HEK293 (cell line): Measurements from ENCODE around the gene CTDNEP1.

Experiments used
- FEZF1 ChIP-seq: fragments of 450-650 bp; formaldehyde crosslinking; IDR thresholded peaks from 2 replicates; pipeline ENCODE4 v1.5.1; 2016; ENCODE audit warnings: missing biosample characterization, missing genetic modification characterization
- HIC1 ChIP-seq: fragments of 450-650 bp; formaldehyde crosslinking; IDR thresholded peaks from 2 replicates; pipeline ENCODE4 v1.5.1; 2016; ENCODE audit warnings: missing biosample characterization, missing genetic modification characterization
- HOXD13 ChIP-seq: sonication (generic); formaldehyde crosslinking; IDR thresholded peaks from 2 replicates; pipeline ENCODE4 v1.8.0; 2022; ENCODE audit warnings: missing genetic modification reagents, borderline replicate concordance
- KLF16 ChIP-seq: fragments of 450-650 bp; formaldehyde crosslinking; IDR thresholded peaks from 2 replicates; pipeline ENCODE4 v1.5.1; 2017; ENCODE audit warnings: missing biosample characterization, missing genetic modification characterization
- KLF17 ChIP-seq: fragments of 450-650 bp; formaldehyde crosslinking; IDR thresholded peaks from 2 replicates; pipeline ENCODE4 v1.5.1; 2016; ENCODE audit warnings: missing biosample characterization, missing genetic modification characterization
- KLF7 ChIP-seq: fragments of 450-650 bp; formaldehyde crosslinking; IDR thresholded peaks from 2 replicates; pipeline ENCODE4 v1.5.1; 2016; ENCODE audit warnings: missing biosample characterization, missing genetic modification characterization, borderline replicate concordance
- PBX3 ChIP-seq: sonication (generic); formaldehyde crosslinking; IDR thresholded peaks from 2 replicates; pipeline ENCODE4 v1.8.1; 2022; ENCODE audit warnings: mild to moderate bottlenecking, moderate library complexity, missing genetic modification reagents
- PRDM4 ChIP-seq: fragments of 450-650 bp; formaldehyde crosslinking; IDR thresholded peaks from 2 replicates; pipeline ENCODE4 v1.5.1; 2017; ENCODE audit warnings: missing biosample characterization, missing genetic modification characterization
- SP2 ChIP-seq: fragments of 450-650 bp; formaldehyde crosslinking; IDR thresholded peaks from 2 replicates; pipeline ENCODE4 v1.5.1; 2016; ENCODE audit warnings: missing biosample characterization, missing genetic modification characterization
- SP3 ChIP-seq: fragments of 450-650 bp; formaldehyde crosslinking; IDR thresholded peaks from 2 replicates; pipeline ENCODE4 v1.5.1; 2016; ENCODE audit warnings: missing biosample characterization, missing genetic modification characterization
- ZBTB21 ChIP-seq: fragments of 450-650 bp; formaldehyde crosslinking; IDR thresholded peaks from 2 replicates; pipeline ENCODE4 v1.5.1; 2017; ENCODE audit warnings: missing biosample characterization, missing genetic modification characterization
- ZBTB48 ChIP-seq: fragments of 450-650 bp; formaldehyde crosslinking; IDR thresholded peaks from 2 replicates; pipeline ENCODE4 v1.5.1; 2016; ENCODE audit warnings: missing biosample characterization, missing genetic modification characterization
- ZBTB7A ChIP-seq: fragments of 450-650 bp; formaldehyde crosslinking; IDR thresholded peaks from 2 replicates; pipeline ENCODE4 v1.5.1; 2016; ENCODE audit warnings: low read depth, missing biosample characterization, missing genetic modification characterization
- ZNF140 ChIP-seq: fragments of 450-650 bp; formaldehyde crosslinking; IDR thresholded peaks from 2 replicates; pipeline ENCODE4 v1.5.1; 2016; ENCODE audit warnings: missing biosample characterization, missing genetic modification characterization
- ZNF221 ChIP-seq: fragments of 450-650 bp; formaldehyde crosslinking; IDR thresholded peaks from 2 replicates; pipeline ENCODE4 v1.5.1; 2017; ENCODE audit warnings: missing biosample characterization, missing genetic modification characterization, borderline replicate concordance
- ZNF266 ChIP-seq: fragments of 450-650 bp; formaldehyde crosslinking; IDR thresholded peaks from 2 replicates; pipeline ENCODE4 v1.5.1; 2016; ENCODE audit warnings: missing biosample characterization, missing genetic modification characterization, low read depth
- ZNF335 ChIP-seq: fragments of 450-650 bp; formaldehyde crosslinking; conservative IDR thresholded peaks from 2 replicates; pipeline ENCODE4 v1.5.1; 2016; ENCODE audit warnings: missing biosample characterization, missing genetic modification characterization
- ZNF366 ChIP-seq: fragments of 450-650 bp; formaldehyde crosslinking; conservative IDR thresholded peaks from 2 replicates; pipeline ENCODE4 v1.5.1; 2016; ENCODE audit warnings: missing biosample characterization, missing genetic modification characterization
- ZNF433 ChIP-seq: fragments of 450-650 bp; formaldehyde crosslinking; IDR thresholded peaks from 2 replicates; pipeline ENCODE4 v1.5.1; 2016; ENCODE audit warnings: missing biosample characterization, missing genetic modification characterization, low read depth
- ZNF449 ChIP-seq: fragments of 450-650 bp; formaldehyde crosslinking; IDR thresholded peaks from 2 replicates; pipeline ENCODE4 v1.5.1; 2017; ENCODE audit warnings: missing biosample characterization, mild to moderate bottlenecking, missing genetic modification characterization, moderate library complexity
- ZNF548 ChIP-seq: fragments of 450-650 bp; formaldehyde crosslinking; IDR thresholded peaks from 2 replicates; pipeline ENCODE4 v1.5.1; 2016; ENCODE audit warnings: missing biosample characterization, missing genetic modification characterization
- ZNF560 ChIP-seq: fragments of 450-650 bp; formaldehyde crosslinking; IDR thresholded peaks from 2 replicates; pipeline ENCODE4 v1.5.1; 2017; ENCODE audit warnings: missing biosample characterization, missing genetic modification characterization, borderline replicate concordance
- ZNF561 ChIP-seq: fragments of 450-650 bp; IDR thresholded peaks from 2 replicates; pipeline ENCODE4 v1.5.1; 2018; ENCODE audit warnings: missing biosample characterization, missing genetic modification characterization, borderline replicate concordance
- ZNF600 ChIP-seq: fragments of 450-650 bp; formaldehyde crosslinking; IDR thresholded peaks from 2 replicates; pipeline ENCODE4 v1.5.1; 2016; ENCODE audit warnings: missing biosample characterization, missing genetic modification characterization
- ZNF624 ChIP-seq: fragments of 450-650 bp; formaldehyde crosslinking; IDR thresholded peaks from 2 replicates; pipeline ENCODE4 v1.5.1; 2017; ENCODE audit warnings: missing biosample characterization, missing genetic modification characterization
- ZNF707 ChIP-seq: fragments of 450-650 bp; formaldehyde crosslinking; IDR thresholded peaks from 2 replicates; pipeline ENCODE4 v1.5.1; 2016; ENCODE audit warnings: missing biosample characterization, missing genetic modification characterization
- ZNF777 ChIP-seq: fragments of 450-650 bp; formaldehyde crosslinking; IDR thresholded peaks from 2 replicates; pipeline ENCODE4 v1.5.1; 2017; ENCODE audit warnings: missing biosample characterization, missing genetic modification characterization, borderline replicate concordance
- ZNF837 ChIP-seq: fragments of 450-650 bp; formaldehyde crosslinking; IDR thresholded peaks from 2 replicates; pipeline ENCODE4 v1.5.1; 2016; ENCODE audit warnings: missing biosample characterization, missing genetic modification characterization
- ZSCAN18 ChIP-seq: fragments of 450-650 bp; formaldehyde crosslinking; IDR thresholded peaks from 2 replicates; pipeline ENCODE4 v1.5.1; 2016; ENCODE audit warnings: missing biosample characterization, missing genetic modification characterization
- ZSCAN30 ChIP-seq: fragments of 450-650 bp; IDR thresholded peaks from 2 replicates; pipeline ENCODE4 v1.5.1; 2018; ENCODE audit warnings: missing biosample characterization, mild to moderate bottlenecking, missing genetic modification characterization, moderate library complexity

Gene CTDNEP1

GRCh38 chr17:7296189-7296861 is 44.8 kb upstream of the CTDNEP1 start (continued):
- TF ChIP-seq ZNF600 (tag by site-specific recombination) (0 out of 2 replicates have a peak, but pooled peaks have one; percentile 18), PBX3 (CRISPR knock-in tag) (0 out of 2 replicates have a peak, but pooled peaks have one; percentile 56), FEZF1 (tag by site-specific recombination) (no peak), ZNF624 (tag by site-specific recombination) (no peak), ZNF433 (no peak), SP3 (tag by site-specific recombination) (0 out of 2 replicates have a peak, but pooled peaks have one; percentile 33), PRDM4 (tag by site-specific recombination) (no peak), ZBTB21 (tag by site-specific recombination) (no peak), ZNF560 (tag by site-specific recombination) (no peak), ZBTB48 (peak; percentile 38; the same call in 1 of the 2 replicates), ZNF837 (tag by site-specific recombination) (no peak), ZNF266 (tag by site-specific recombination) (no peak), ZNF449 (peak; percentile 62; the same call in 1 of the 2 replicates), ZNF221 (tag by site-specific recombination) (no peak), ZNF777 (tag by site-specific recombination) (no peak), HOXD13 (CRISPR knock-in tag) (no peak), ZNF561 (tag by site-specific recombination) (peak; percentile 88; the same call in 1 of the 2 replicates), ZBTB7A (tag by site-specific recombination) (no peak), ZNF366 (0 out of 2 replicates have a peak, but pooled peaks have one; percentile 22), ZNF707 (tag by site-specific recombination) (no peak), SP2 (tag by site-specific recombination) (no peak), KLF17 (tag by site-specific recombination) (peak; percentile 84; the same call in 1 of the 2 replicates), ZNF335 (tag by site-specific recombination) (peak; percentile 95), ZSCAN30 (tag by site-specific recombination) (peak; percentile 94), ZNF548 (tag by site-specific recombination) (no peak), HIC1 (tag by site-specific recombination) (peak; percentile 93), KLF7 (tag by site-specific recombination) (0 out of 2 replicates have a peak, but pooled peaks have one; percentile 46), KLF16 (peak; percentile 75), ZNF140 (no peak), ZSCAN18 (tag by site-specific recombination) (no peak)
